K562 (cell line): ENCODE data around the gene MAD1L1. TPM values are rescaled to one million over a fixed set of nuclear protein-coding genes. Genes with fewer than 3 reads are reported as not detected.
A peak's percentile ranks its signal among the peaks of the same experiment; 100 is the strongest.

Experiments used
- ARID4B ChIP-seq: sonication (generic); formaldehyde crosslinking; IDR thresholded peaks from 2 replicates; pipeline ENCODE4 v1.8.0; 2022; ENCODE audit warnings: mild to moderate bottlenecking, missing genetic modification reagents
- GABPB1 ChIP-seq: sonication (generic); formaldehyde crosslinking; IDR thresholded peaks from 2 replicates; pipeline ENCODE4 v1.8.0; 2022; ENCODE audit warnings: mild to moderate bottlenecking, missing genetic modification reagents
- NCOR1 ChIP-seq: fragments of 450-650 bp; IDR thresholded peaks from 2 replicates; pipeline ENCODE4 v1.6.1; 2016; ENCODE audit warnings: mild to moderate bottlenecking, moderate library complexity
- PTTG1 ChIP-seq: fragments of 450-650 bp; IDR thresholded peaks from 2 replicates; pipeline ENCODE4 v1.6.1; 2016; ENCODE audit warnings: low read depth, mild to moderate bottlenecking, missing genetic modification characterization, missing compliant biosample characterization
- RNF2 ChIP-seq: sonication (generic); IDR thresholded peaks from 2 replicates; pipeline ENCODE4 v1.6.1; 2016
- SIN3A ChIP-seq, 2 experiments: fragments of 150-350 bp in 1 of 2; IDR thresholded peaks; 2 replicates each; pipeline ENCODE4 v1.6.1; 2011 to 2016; ENCODE audit warnings: borderline replicate concordance in 2 of 2, low read depth in 2 of 2, low read length in 2 of 2, mild to moderate bottlenecking in 2 of 2, moderate library complexity in 2 of 2; ENCODE audit not compliant: control insufficient read depth in 1 of 2
- ZKSCAN8 ChIP-seq: fragments of 200-800 bp; sonication (Bioruptor generic); IDR thresholded peaks from 2 replicates; pipeline ENCODE4 v1.6.1; 2016; ENCODE audit warnings: missing genetic modification characterization, missing compliant biosample characterization
- ZNF24 ChIP-seq: fragments of 450-650 bp; IDR thresholded peaks from 2 replicates; pipeline ENCODE4 v1.6.1; 2016
- polyA plus RNA-seq, 8 experiments: library from polyadenylated mRNA; depleted of rRNA in 4 of 8; stranded (reverse) in 5 of 8; unstranded in 3 of 8; fragments of >200 nt; fragmentation: Nextera tagmentation in 2 of 8; fragmentation: Illumina TruSeq in 1 of 8; extraction: Ambion mirVana in 2 of 8; extraction: Trizol in 1 of 8; gene quantifications; 2 replicates each; pipeline versions ENCODE4 v1.2.1 to v1.2.3, GENCODE V29; 2011 to 2014; ENCODE audit warnings: inconsistent platforms in 1 of 8, missing spikeins in 1 of 8
- total RNA-seq, 7 experiments: library from RNA; depleted of rRNA in 6 of 7; stranded (reverse); fragments of >200 nt in 6 of 7; fragmentation: Illumina TruSeq in 2 of 7; extraction: Trizol in 2 of 7; gene quantifications; 2 replicates each; pipeline versions ENCODE4 v1.2.1 to v1.2.3, GENCODE V29; 2011 to 2021; ENCODE audit warnings: low replicate concordance in 1 of 7
- TF ChIP-seq, protein P1 (sequence below): fragments of 250-450 bp; sonication (Bioruptor Pico); IDR thresholded peaks from 2 replicates; pipeline ENCODE4 v1.4.0; 2020; ENCODE audit warnings: mild to moderate bottlenecking, moderate library complexity, borderline replicate concordance
- TF ChIP-seq, protein P2 (sequence below): fragments of 450-650 bp; formaldehyde crosslinking; IDR thresholded peaks from 2 replicates; pipeline ENCODE4 v1.4.0; 2020; ENCODE audit warnings: mild to moderate bottlenecking, moderate library complexity
- TF ChIP-seq, protein P3 (sequence below): fragments of 450-650 bp; IDR thresholded peaks from 2 replicates; pipeline ENCODE4 v1.6.1; 2017; ENCODE audit warnings: antibody characterized with exemption
- TF ChIP-seq, protein P4 (sequence below): fragments of 450-650 bp; IDR thresholded peaks from 2 replicates; pipeline ENCODE4 v1.7.0; 2016; ENCODE audit warnings: borderline replicate concordance

The MAD1L1 gene
- total and polyA plus RNA-seq, 9 of the 15 experiments (the other 6 are each of a cell fraction or from before 2014, with no cell fraction given), result 1.7 to 89.7 (median 18.0) TPM

DNA sequence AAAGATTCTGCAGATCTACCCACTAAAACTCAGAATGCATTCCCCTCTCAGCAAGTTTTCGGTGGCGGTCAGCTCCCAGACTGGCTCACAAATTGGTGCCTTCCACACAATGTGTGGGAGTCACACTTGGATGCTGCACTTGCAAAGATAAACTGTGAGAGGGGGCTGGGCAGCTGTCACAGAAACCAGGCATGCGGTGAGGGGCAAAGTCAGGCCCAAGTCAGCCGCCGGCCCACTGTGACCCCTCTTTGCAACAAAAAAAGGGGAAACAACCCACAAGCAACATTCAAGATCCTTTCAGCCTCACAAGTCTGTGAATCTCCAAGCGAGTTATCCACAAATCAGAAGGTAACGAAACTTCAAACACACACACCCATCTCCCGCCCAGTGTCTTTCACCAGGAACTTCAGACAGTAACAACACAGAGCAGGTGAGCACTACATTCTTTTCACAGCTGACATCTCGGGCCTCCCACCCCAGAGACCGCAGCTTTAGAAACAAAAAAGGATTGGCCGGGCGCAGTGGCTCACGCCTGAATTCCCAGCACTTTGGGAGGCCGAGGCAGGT is 49.5 kb upstream of the MAD1L1 start (continued):
- TF ChIP-seq, protein P1, sequence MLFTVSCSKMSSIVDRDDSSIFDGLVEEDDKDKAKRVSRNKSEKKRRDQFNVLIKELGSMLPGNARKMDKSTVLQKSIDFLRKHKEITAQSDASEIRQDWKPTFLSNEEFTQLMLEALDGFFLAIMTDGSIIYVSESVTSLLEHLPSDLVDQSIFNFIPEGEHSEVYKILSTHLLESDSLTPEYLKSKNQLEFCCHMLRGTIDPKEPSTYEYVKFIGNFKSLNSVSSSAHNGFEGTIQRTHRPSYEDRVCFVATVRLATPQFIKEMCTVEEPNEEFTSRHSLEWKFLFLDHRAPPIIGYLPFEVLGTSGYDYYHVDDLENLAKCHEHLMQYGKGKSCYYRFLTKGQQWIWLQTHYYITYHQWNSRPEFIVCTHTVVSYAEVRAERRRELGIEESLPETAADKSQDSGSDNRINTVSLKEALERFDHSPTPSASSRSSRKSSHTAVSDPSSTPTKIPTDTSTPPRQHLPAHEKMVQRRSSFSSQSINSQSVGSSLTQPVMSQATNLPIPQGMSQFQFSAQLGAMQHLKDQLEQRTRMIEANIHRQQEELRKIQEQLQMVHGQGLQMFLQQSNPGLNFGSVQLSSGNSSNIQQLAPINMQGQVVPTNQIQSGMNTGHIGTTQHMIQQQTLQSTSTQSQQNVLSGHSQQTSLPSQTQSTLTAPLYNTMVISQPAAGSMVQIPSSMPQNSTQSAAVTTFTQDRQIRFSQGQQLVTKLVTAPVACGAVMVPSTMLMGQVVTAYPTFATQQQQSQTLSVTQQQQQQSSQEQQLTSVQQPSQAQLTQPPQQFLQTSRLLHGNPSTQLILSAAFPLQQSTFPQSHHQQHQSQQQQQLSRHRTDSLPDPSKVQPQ (CRISPR knock-in tag), result no peak
- TF ChIP-seq SIN3A (IDR thresholded peaks at IDR 0.05; ENCODE audit: borderline replicate concordance in 2 of 2, control insufficient read depth in 1 of 2, low read depth in 2 of 2, low read length in 2 of 2), result peak in 1 of 2 experiments; percentile 63; a peak in 1 of 4 replicates
- TF ChIP-seq RNF2, result peak; percentile 70; the same call in 1 of the 2 replicates
- TF ChIP-seq, protein P2, sequence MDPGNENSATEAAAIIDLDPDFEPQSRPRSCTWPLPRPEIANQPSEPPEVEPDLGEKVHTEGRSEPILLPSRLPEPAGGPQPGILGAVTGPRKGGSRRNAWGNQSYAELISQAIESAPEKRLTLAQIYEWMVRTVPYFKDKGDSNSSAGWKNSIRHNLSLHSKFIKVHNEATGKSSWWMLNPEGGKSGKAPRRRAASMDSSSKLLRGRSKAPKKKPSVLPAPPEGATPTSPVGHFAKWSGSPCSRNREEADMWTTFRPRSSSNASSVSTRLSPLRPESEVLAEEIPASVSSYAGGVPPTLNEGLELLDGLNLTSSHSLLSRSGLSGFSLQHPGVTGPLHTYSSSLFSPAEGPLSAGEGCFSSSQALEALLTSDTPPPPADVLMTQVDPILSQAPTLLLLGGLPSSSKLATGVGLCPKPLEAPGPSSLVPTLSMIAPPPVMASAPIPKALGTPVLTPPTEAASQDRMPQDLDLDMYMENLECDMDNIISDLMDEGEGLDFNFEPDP (CRISPR knock-in tag), result no peak
- TF ChIP-seq GABPB1 (CRISPR knock-in tag), result no peak; the same call in 1 of the 2 replicates
- TF ChIP-seq, protein P3, sequence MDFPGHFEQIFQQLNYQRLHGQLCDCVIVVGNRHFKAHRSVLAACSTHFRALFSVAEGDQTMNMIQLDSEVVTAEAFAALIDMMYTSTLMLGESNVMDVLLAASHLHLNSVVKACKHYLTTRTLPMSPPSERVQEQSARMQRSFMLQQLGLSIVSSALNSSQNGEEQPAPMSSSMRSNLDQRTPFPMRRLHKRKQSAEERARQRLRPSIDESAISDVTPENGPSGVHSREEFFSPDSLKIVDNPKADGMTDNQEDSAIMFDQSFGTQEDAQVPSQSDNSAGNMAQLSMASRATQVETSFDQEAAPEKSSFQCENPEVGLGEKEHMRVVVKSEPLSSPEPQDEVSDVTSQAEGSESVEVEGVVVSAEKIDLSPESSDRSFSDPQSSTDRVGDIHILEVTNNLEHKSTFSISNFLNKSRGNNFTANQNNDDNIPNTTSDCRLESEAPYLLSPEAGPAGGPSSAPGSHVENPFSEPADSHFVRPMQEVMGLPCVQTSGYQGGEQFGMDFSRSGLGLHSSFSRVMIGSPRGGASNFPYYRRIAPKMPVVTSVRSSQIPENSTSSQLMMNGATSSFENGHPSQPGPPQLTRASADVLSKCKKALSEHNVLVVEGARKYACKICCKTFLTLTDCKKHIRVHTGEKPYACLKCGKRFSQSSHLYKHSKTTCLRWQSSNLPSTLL, result no peak
- no peak for TF ChIP-seq ZKSCAN8 (CRISPR knock-in tag)
- TF ChIP-seq PTTG1 (tag), result no peak
- TF ChIP-seq, protein P4, sequence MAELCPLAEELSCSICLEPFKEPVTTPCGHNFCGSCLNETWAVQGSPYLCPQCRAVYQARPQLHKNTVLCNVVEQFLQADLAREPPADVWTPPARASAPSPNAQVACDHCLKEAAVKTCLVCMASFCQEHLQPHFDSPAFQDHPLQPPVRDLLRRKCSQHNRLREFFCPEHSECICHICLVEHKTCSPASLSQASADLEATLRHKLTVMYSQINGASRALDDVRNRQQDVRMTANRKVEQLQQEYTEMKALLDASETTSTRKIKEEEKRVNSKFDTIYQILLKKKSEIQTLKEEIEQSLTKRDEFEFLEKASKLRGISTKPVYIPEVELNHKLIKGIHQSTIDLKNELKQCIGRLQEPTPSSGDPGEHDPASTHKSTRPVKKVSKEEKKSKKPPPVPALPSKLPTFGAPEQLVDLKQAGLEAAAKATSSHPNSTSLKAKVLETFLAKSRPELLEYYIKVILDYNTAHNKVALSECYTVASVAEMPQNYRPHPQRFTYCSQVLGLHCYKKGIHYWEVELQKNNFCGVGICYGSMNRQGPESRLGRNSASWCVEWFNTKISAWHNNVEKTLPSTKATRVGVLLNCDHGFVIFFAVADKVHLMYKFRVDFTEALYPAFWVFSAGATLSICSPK, result no peak
- no peak for TF ChIP-seq ZNF24
- 0 out of 2 replicates have a peak, but pooled peaks have one; percentile 25 for TF ChIP-seq ARID4B
- TF ChIP-seq NCOR1, result peak; percentile 71
